GM21737 (cell line): ENCODE results near the gene ELOVL1.
"Not testable (repeated sequence)": the region's sequence is repeated elsewhere in the genome, so short reads cannot be mapped to it uniquely, and the experiment has no call there.

Source experiments
- ATAC-seq: cut with Tn5 transposase; IDR thresholded peaks from one replicate; pipeline ENCODE4 v1.9.1; 2021; ENCODE audit warnings: mild to moderate bottlenecking, moderate library complexity; ENCODE audit not compliant: unreplicated experiment

Gene ELOVL1

DNA sequence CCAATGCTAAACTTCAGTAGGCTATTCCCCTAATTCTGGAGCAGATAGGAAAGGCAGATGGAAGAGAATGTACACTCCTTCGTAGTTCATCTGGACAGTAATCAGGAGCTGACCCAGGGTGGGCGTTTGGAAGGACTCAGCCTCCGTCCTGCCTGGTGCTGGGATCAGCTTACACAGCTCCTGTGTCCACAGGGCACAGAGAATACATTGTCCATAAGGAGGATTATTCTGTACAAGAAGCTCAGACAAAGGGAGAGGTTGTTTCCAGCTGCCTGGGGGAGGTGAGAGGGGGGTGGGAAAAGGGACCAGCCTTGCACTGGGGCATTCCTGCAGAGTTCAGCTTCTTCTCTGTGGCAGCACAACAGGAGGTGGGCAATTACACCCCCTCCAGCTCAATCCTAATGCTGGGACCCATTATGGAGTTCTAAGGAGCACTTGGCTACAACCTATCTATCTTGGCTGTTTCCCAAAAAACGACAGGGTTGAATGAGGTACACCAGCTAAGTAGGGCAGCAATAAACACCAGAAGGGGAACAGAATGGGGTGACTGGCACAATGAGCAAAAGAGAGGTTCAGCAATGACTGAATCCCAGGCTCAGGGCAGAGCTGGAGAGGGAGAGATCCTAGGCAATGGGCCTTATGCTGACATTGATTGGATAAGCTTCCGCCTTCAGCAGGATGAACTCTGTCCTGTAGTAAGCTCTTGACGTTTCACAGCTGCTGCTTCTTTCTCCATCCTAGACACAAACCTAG, 14.4 kb upstream of the ELOVL1 start:
- ATAC-seq: no peak

- ATAC-seq: no peak
These were observed 13.8 kb upstream of the ELOVL1 start for GRCh38 chr1:43381612-43382011.

GRCh38 chr1:43379476-43379875, 11.7 kb upstream of the ELOVL1 start:
- no peak for ATAC-seq

DNA sequence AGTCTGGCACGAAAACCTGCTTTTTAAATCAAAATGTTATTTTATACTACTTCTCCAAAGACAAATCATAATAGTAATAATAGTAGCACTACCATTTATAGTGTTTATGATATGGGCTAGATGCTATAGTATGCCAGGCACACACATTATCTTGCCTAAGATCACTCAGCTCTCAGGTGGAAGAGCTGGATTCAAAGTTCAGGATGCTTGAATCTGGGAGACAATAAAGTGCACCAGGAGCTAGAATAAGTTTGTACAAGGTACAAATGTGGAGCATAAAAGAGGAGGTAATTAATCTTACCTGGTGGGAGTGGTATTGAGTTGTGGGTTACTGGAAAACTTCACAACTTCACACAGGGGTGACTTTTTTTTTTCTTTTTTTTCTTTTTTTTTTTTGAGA, 10.0 kb upstream of the ELOVL1 start:
- ATAC-seq: no peak

DNA sequence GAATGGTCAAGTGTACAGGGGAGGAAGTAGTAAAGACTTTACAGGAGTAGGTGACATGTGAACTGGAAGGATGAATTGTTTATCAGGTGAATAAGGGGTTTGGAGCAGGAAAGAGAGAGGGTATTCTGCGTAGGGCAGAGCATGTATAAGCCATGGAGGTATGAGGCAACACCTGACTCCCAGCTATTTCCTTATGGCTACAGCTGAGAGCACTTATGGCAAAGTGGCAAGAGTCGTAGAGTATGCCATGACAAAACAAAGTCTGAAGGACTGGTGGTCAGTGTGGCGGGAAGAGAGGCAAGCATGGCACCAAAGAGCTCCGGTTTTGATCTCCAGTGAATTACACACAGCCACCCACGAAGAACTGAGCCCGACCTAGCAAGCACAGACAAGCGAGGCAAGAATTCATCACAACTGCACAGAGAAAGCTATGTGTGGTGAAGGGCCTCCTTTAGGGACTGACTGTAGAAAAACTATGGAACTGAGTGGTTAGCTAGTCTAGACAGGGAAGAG, 9.0 kb upstream of the ELOVL1 start:
- ATAC-seq: no peak

- no peak for ATAC-seq
These were observed 5.5 kb upstream of the ELOVL1 start for GRCh38 chr1:43373066-43373940.

GRCh38 chr1:43372172-43372571, 4.4 kb upstream of the ELOVL1 start:
- no peak for ATAC-seq

GRCh38 chr1:43370564-43370963, 2.8 kb upstream of the ELOVL1 start:
- ATAC-seq: no peak

- ATAC-seq: not testable (repeated sequence)
These were observed 2.0 kb upstream of the ELOVL1 start for GRCh38 chr1:43369779-43370178.

GRCh38 chr1:43368646-43369020, 822 bp upstream of the ELOVL1 start:
- ATAC-seq: no peak

GRCh38 chr1:43367026-43367903, 546 bp downstream of the ELOVL1 start:
- ATAC-seq: peak; percentile 41

DNA sequence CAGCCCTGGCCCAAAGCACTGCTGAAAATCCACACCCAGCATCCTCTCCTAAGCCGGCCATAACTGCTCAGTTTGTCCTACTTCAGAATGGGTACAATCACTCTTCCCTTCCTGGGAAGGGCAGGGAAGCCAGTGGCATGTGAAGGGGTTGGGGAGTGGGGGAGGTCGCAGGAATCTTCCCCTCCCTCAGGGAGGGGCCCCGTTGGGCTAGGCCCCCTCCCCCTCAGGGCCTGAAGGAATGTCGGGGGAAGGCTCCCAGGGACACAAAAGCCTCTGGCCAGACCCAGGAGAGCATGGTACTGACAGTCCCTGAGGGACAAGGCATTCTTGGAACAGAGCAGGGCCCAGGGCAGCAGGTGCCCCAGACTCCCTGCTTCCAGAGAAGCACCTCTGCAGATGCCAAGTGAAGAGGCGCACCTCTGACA, 1.2 kb downstream of the ELOVL1 start:
- ATAC-seq: no peak

DNA sequence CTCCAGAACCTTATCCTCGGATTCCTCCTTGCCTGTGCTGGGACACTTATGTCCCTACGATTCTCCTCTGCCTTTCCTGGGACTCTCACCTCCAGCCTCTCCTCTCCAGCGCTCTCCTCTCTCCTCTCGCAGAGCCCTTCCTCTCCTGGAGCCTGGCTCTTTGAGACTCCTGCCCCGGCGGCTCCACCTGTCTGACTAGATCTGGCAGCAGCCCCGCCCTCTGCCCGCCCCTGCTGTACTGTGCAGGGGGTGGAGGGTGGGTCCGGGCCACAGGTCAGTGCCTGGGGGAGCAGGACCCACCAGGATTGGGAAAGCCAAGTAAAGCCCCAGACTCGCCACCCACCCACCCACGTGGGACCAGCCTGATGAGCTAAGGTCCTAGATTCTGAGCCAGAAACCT, 1.6 kb downstream of the ELOVL1 start:
- no peak for ATAC-seq

- ATAC-seq: no peak
These were observed 2.1 kb downstream of the ELOVL1 start for GRCh38 chr1:43365678-43366077.

- no peak for ATAC-seq
These were observed 3.8 kb downstream of the ELOVL1 start for GRCh38 chr1:43363935-43364525.

- no peak for ATAC-seq
These were observed 4.4 kb downstream of the ELOVL1 start for GRCh38 chr1:43363283-43363934.

DNA sequence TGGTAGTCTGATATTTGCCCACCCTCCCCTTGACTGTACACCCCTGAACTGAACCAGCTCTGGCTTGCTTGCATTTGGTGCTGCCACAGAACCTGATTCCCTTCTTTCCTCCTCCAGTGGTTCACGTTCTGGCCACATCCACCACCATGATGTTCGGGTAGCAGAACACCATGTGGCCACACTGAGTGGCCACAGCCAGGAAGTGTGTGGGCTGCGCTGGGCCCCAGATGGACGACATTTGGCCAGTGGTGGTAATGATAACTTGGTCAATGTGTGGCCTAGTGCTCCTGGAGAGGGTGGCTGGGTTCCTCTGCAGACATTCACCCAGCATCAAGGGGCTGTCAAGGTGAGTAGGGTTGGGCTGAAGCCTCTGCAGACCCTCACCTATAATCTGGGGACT, 7.2 kb downstream of the ELOVL1 start:
- no peak for ATAC-seq

GRCh38 chr1:43359696-43360095, 8.1 kb downstream of the ELOVL1 start:
- ATAC-seq: no peak

GRCh38 chr1:43358746-43359693, 8.8 kb downstream of the ELOVL1 start, which contains the start of gene CDC20:
Gene CDC20 (plus strand): TSS chr1:43358981. CDS start chr1:43359216, 235 bp downstream.
- ATAC-seq: peak; percentile 91
